Measurements from ENCODE around the gene BSX.
A peak's percentile ranks its signal among the peaks of the same experiment; 100 is the strongest.

BSX gene

GRCh38 chr11:122998727-122999366 lies 17.2 kb upstream of the BSX start:
- Histone ChIP-seq H3K27me3 (ENCODE audit: insufficient read depth, insufficient read length) (peaks cover 5% of the 10 kb centered on the region), H3K36me3 (ENCODE audit: insufficient read depth, insufficient read length, low read length) (no peaks in the 10 kb centered on the region), H3K4me3 (ENCODE audit: insufficient read length, low read depth) (no peak overlapping the region), H3K4me1 (ENCODE audit: insufficient read depth, insufficient read length) (no peaks in the 10 kb centered on the region), H3K9me3 (ENCODE audit: insufficient read depth, low read length) (no peaks in the 10 kb centered on the region), H3K9ac (ENCODE audit: insufficient read length, low read depth) (no peak overlapping the region)
- TF ChIP-seq SUZ12 (IDR thresholded peaks at IDR 0.05; ENCODE audit: extremely low read depth, insufficient read depth, insufficient read length): no peak
- TF ChIP-seq ZNF274 (IDR thresholded peaks at IDR 0.05; ENCODE audit: low read depth, low read length): no peak
- no peak for TF ChIP-seq YY1 (IDR thresholded peaks at IDR 0.05; ENCODE audit: insufficient read depth, insufficient read length)
- DNase-seq (ENCODE audit: low read depth, low spot score): no peak

- Histone ChIP-seq H3K4me3 (ENCODE audit: insufficient read length, low read depth) (no peak overlapping the region), H3K9ac (ENCODE audit: insufficient read length, low read depth) (no peak overlapping the region), H3K4me1 (ENCODE audit: insufficient read depth, insufficient read length) (no peaks in the 10 kb centered on the region), H3K9me3 (ENCODE audit: insufficient read depth, low read length) (no peaks in the 10 kb centered on the region), H3K27me3 (ENCODE audit: insufficient read depth, insufficient read length) (peaks cover 2% of the 10 kb centered on the region), H3K36me3 (ENCODE audit: insufficient read depth, insufficient read length, low read length) (no peaks in the 10 kb centered on the region)
- TF ChIP-seq ZNF274 (IDR thresholded peaks at IDR 0.05; ENCODE audit: low read depth, low read length) (no peak), YY1 (IDR thresholded peaks at IDR 0.05; ENCODE audit: insufficient read depth, insufficient read length) (no peak), SUZ12 (IDR thresholded peaks at IDR 0.05; ENCODE audit: extremely low read depth, insufficient read depth, insufficient read length) (no peak)
- DNase-seq (ENCODE audit: low read depth, low spot score): no peak
Observed at GRCh38 chr11:122995526-122995925, 13.9 kb upstream of the BSX start.

GRCh38 chr11:122984186-122985011 lies 2.8 kb upstream of the BSX start:
- no peaks in the 10 kb centered on the region for H3K4me1 ChIP-seq (ENCODE audit: insufficient read depth, insufficient read length)
- peak overlapping the region; percentile 46 for H3K4me3 ChIP-seq (ENCODE audit: insufficient read length, low read depth)
- H3K36me3 ChIP-seq (ENCODE audit: insufficient read depth, insufficient read length, low read length): no peaks in the 10 kb centered on the region
- DNase-seq (ENCODE audit: low read depth, low spot score): no peak
- peak overlapping the region; percentile 56 for H3K9ac ChIP-seq (ENCODE audit: insufficient read length, low read depth)
- no peaks in the 10 kb centered on the region for H3K9me3 ChIP-seq (ENCODE audit: insufficient read depth, low read length)
- TF ChIP-seq SUZ12 (IDR thresholded peaks at IDR 0.05; ENCODE audit: extremely low read depth, insufficient read depth, insufficient read length) (no peak), ZNF274 (IDR thresholded peaks at IDR 0.05; ENCODE audit: low read depth, low read length) (no peak), YY1 (IDR thresholded peaks at IDR 0.05; ENCODE audit: insufficient read depth, insufficient read length) (no peak)
- peaks cover 79% of the 10 kb centered on the region for H3K27me3 ChIP-seq (ENCODE audit: insufficient read depth, insufficient read length)

- H3K4me3 ChIP-seq (ENCODE audit: insufficient read length, low read depth): peak overlapping the region; percentile 46
- peaks cover 87% of the 10 kb centered on the region for H3K27me3 ChIP-seq (ENCODE audit: insufficient read depth, insufficient read length)
- no peak overlapping the region for H3K9ac ChIP-seq (ENCODE audit: insufficient read length, low read depth)
Observed at GRCh38 chr11:122983438-122984185, 2.0 kb upstream of the BSX start.

GRCh38 chr11:122979815-122980595 lies 1.6 kb downstream of the BSX start:
- H3K9ac ChIP-seq (ENCODE audit: insufficient read length, low read depth): no peak overlapping the region
- H3K27me3 ChIP-seq (ENCODE audit: insufficient read depth, insufficient read length): peaks cover 100% of the 10 kb centered on the region
- H3K9me3 ChIP-seq (ENCODE audit: insufficient read depth, low read length): no peaks in the 10 kb centered on the region
- no peak for DNase-seq (ENCODE audit: low read depth, low spot score)
- H3K4me3 ChIP-seq (ENCODE audit: insufficient read length, low read depth): peak overlapping the region; percentile 4
- no peak for TF ChIP-seq ZNF274 (IDR thresholded peaks at IDR 0.05; ENCODE audit: low read depth, low read length)
- TF ChIP-seq YY1 (IDR thresholded peaks at IDR 0.05; ENCODE audit: insufficient read depth, insufficient read length): no peak
- no peak for TF ChIP-seq SUZ12 (IDR thresholded peaks at IDR 0.05; ENCODE audit: extremely low read depth, insufficient read depth, insufficient read length)
- no peaks in the 10 kb centered on the region for H3K4me1 ChIP-seq (ENCODE audit: insufficient read depth, insufficient read length)
- H3K36me3 ChIP-seq (ENCODE audit: insufficient read depth, insufficient read length, low read length): no peaks in the 10 kb centered on the region

More at GRCh38 chr11:122983438-122984185, 2.0 kb upstream of the BSX start:
- H3K36me3 ChIP-seq (ENCODE audit: insufficient read depth, insufficient read length, low read length): no peaks in the 10 kb centered on the region
- no peaks in the 10 kb centered on the region for H3K9me3 ChIP-seq (ENCODE audit: insufficient read depth, low read length)
- no peaks in the 10 kb centered on the region for H3K4me1 ChIP-seq (ENCODE audit: insufficient read depth, insufficient read length)
- TF ChIP-seq YY1 (IDR thresholded peaks at IDR 0.05; ENCODE audit: insufficient read depth, insufficient read length) (no peak), SUZ12 (IDR thresholded peaks at IDR 0.05; ENCODE audit: extremely low read depth, insufficient read depth, insufficient read length) (peak; percentile 33)
- no peak for DNase-seq (ENCODE audit: low read depth, low spot score)

GRCh38 chr11:122979103-122979814 lies 2.4 kb downstream of the BSX start:
- Histone ChIP-seq H3K9ac (ENCODE audit: insufficient read length, low read depth) (no peak overlapping the region), H3K36me3 (ENCODE audit: insufficient read depth, insufficient read length, low read length) (no peaks in the 10 kb centered on the region), H3K9me3 (ENCODE audit: insufficient read depth, low read length) (no peaks in the 10 kb centered on the region), H3K27me3 (ENCODE audit: insufficient read depth, insufficient read length) (peaks cover 100% of the 10 kb centered on the region), H3K4me1 (ENCODE audit: insufficient read depth, insufficient read length) (no peaks in the 10 kb centered on the region), H3K4me3 (ENCODE audit: insufficient read length, low read depth) (peak overlapping the region; percentile 21)
- DNase-seq (ENCODE audit: low read depth, low spot score): no peak
- no peak for TF ChIP-seq YY1 (IDR thresholded peaks at IDR 0.05; ENCODE audit: insufficient read depth, insufficient read length)
- no peak for TF ChIP-seq SUZ12 (IDR thresholded peaks at IDR 0.05; ENCODE audit: extremely low read depth, insufficient read depth, insufficient read length)
- no peak for TF ChIP-seq ZNF274 (IDR thresholded peaks at IDR 0.05; ENCODE audit: low read depth, low read length)

All from NT2/D1 (cell line).